Activated T-cell treated with anti-CD3 and anti-CD28 coated beads, Interleukin-2, amount 50 U/mL, for 4 hours (primary cell): ENCODE data around the gene KRTAP2-4. TPM values are rescaled to one million over a fixed set of nuclear protein-coding genes. Genes with fewer than 3 reads are reported as not detected.
"Not testable (repeated sequence)": the region's sequence is repeated elsewhere in the genome, so short reads cannot be mapped to it uniquely, and the experiment has no call there.

Experiments
- ATAC-seq, 2 donors: fragments of 200-7000 bp; cut with Tn5 transposase; one replicate each; pipeline ENCODE4 v1.10.0; 2021
- DNase-seq: peaks from one replicate; pipeline ENCODE4 v3.0.0-alpha.2; 2020
- H3K27me3 Mint-ChIP-seq: one replicate; pipeline ENCODE4 v1.8.0; 2021; ENCODE audit warnings: low read depth, mixed read lengths
- H3K36me3 Mint-ChIP-seq: one replicate; pipeline ENCODE4 v1.8.0; 2022; ENCODE audit warnings: mixed read lengths; ENCODE audit not compliant: insufficient read depth
- H3K4me1 Mint-ChIP-seq: one replicate; pipeline ENCODE4 v1.8.0; 2021; ENCODE audit warnings: low read depth, mixed read lengths
- H3K4me3 Mint-ChIP-seq: one replicate; pipeline ENCODE4 v1.8.0; 2021; ENCODE audit warnings: mild to moderate bottlenecking, moderate library complexity, mixed read lengths
- H3K9me3 Mint-ChIP-seq: one replicate; pipeline ENCODE4 v1.8.0; 2021; ENCODE audit warnings: mixed read lengths
- total RNA-seq, 3 donors: library from RNA; stranded (reverse); gene quantifications; one replicate each; pipeline ENCODE4 v1.2.1, GENCODE V29; 2021

The KRTAP2-4 gene
- total RNA-seq, 3 donors from 2014 or later, result not detected

- H3K36me3 Mint-ChIP-seq, H3K4me3 Mint-ChIP-seq, ATAC-seq, H3K9me3 Mint-ChIP-seq, H3K4me1 Mint-ChIP-seq, DNase-seq: not testable (repeated sequence)
- peaks cover 32% of the 10 kb centered on the region for H3K27me3 Mint-ChIP-seq
Observed at GRCh38 chr17:41059276-41060051, 6.2 kb downstream of the KRTAP2-4 start.

DNA sequence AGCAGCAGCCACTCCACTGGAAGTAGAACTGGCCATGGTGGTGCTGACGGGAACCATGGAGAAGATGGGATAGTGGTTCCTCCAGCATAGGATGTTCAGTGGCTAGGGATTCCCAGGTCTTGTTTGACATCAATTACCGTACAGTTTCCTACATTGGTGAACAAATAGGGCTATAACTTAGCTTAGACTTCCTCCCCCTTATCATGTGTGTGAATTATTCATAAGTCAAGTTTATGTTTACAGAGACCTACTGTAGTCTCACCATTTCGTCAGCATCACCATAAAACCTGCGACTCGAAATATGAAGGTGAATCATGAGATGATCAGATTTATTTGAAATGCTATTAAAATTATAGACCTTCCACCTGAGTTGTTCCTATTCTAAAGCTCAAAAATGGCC is 6.9 kb downstream of the KRTAP2-4 start:
- Mint-ChIP-seq H3K9me3 (peaks cover 7% of the 10 kb centered on the region), H3K4me1 (no peaks in the 10 kb centered on the region), H3K27me3 (peaks cover 32% of the 10 kb centered on the region), H3K4me3 (no peak overlapping the region), H3K36me3 (no peaks in the 10 kb centered on the region)
- ATAC-seq, result no peak
- DNase-seq, result no peak

- no peak for DNase-seq
- Mint-ChIP-seq H3K36me3 (no peaks in the 10 kb centered on the region), H3K27me3 (peaks cover 32% of the 10 kb centered on the region), H3K4me1 (no peaks in the 10 kb centered on the region), H3K4me3 (no peak overlapping the region), H3K9me3 (peaks cover 7% of the 10 kb centered on the region)
- ATAC-seq, result no peak
Observed at GRCh38 chr17:41057547-41057946, 8.1 kb downstream of the KRTAP2-4 start.

- H3K36me3 Mint-ChIP-seq, H3K9me3 Mint-ChIP-seq, H3K4me3 Mint-ChIP-seq, H3K4me1 Mint-ChIP-seq, ATAC-seq, DNase-seq: not testable (repeated sequence)
- H3K27me3 Mint-ChIP-seq, result peaks cover 30% of the 10 kb centered on the region
Observed at GRCh38 chr17:41055130-41055529, 10.5 kb downstream of the KRTAP2-4 start, which contains the start of gene KRTAP2-2. Gene KRTAP2-2 (minus strand): TSS chr17:41055230. CDS start chr17:41055211, 19 bp downstream.

DNA sequence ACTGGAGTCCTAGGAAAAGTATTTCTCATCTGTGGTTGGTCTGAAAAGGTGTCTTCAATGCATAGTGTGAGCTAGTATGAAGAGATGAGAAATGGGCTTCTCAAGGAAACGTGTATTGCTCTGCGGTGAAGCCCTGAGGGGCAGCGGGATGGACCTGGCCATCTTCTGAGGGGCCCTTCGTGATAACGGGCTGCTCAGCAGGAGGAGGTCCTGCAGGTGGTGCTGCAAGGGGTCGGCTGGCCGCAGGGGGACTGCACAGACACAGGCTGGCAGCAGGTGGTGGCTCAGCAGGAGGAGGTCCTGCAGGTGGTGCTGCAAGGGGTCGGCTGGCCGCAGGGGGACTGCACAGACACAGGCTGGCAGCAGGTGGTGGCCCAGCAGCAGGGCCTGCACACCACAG is 11.1 kb downstream of the KRTAP2-4 start:
- ATAC-seq, H3K4me3 Mint-ChIP-seq, DNase-seq, H3K4me1 Mint-ChIP-seq, H3K9me3 Mint-ChIP-seq, H3K36me3 Mint-ChIP-seq: not testable (repeated sequence)
- H3K27me3 Mint-ChIP-seq, result peaks cover 27% of the 10 kb centered on the region

DNA sequence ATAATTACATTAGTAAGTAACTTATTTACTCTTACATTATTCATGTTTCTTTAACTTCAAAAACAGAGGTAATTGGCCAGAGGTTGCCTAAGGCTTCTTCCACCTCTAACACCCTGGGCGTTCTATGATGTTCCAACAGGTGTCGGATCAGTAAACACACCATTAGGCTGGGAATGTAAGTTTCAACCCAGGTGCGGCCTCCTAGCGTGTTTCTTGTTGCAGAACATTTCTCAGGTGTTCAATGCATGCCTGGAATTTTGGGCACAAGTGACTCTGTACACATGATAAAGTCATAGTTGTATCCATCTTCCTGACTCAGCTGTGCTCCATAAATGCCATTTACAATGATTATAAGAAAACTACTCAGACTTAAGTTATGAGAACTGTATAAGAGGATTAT is 11.7 kb downstream of the KRTAP2-4 start:
- no peaks in the 10 kb centered on the region for H3K36me3 Mint-ChIP-seq
- ATAC-seq (no peak), DNase-seq (no peak)
- H3K27me3 Mint-ChIP-seq, result peaks cover 24% of the 10 kb centered on the region
- peaks cover 7% of the 10 kb centered on the region for H3K9me3 Mint-ChIP-seq
- no peak overlapping the region for H3K4me3 Mint-ChIP-seq
- H3K4me1 Mint-ChIP-seq, result no peaks in the 10 kb centered on the region

DNA sequence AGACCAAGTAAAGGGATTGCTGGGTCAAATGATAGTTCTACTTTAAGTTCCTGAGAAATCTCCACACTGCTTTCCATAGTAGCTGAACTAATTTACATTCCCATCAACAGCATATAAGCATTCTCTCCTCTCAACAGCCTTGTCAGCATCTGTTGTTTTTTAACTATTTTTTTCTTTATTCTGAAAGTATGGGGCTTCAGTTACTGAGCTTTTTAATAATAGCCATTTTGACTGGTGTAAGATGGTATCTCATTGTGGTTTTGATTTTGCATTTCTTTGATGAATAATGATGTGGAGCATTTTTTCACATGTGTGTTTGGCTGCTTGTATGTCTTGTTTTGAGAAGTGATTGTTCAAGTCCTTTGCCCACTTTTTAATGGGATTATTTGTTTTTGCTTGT is 13.1 kb downstream of the KRTAP2-4 start:
- ATAC-seq, result no peak
- H3K36me3 Mint-ChIP-seq, result no peaks in the 10 kb centered on the region
- H3K27me3 Mint-ChIP-seq, result peaks cover 19% of the 10 kb centered on the region
- no peaks in the 10 kb centered on the region for H3K4me1 Mint-ChIP-seq
- no peak for DNase-seq
- H3K9me3 Mint-ChIP-seq, result peaks cover 5% of the 10 kb centered on the region
- no peak overlapping the region for H3K4me3 Mint-ChIP-seq

- DNase-seq, result no peak
- Mint-ChIP-seq H3K4me3 (no peak overlapping the region), H3K9me3 (no peaks in the 10 kb centered on the region), H3K4me1 (no peaks in the 10 kb centered on the region), H3K36me3 (no peaks in the 10 kb centered on the region), H3K27me3 (peaks cover 14% of the 10 kb centered on the region)
- ATAC-seq, result no peak
Observed at GRCh38 chr17:41049110-41049509, 16.6 kb downstream of the KRTAP2-4 start.

DNA sequence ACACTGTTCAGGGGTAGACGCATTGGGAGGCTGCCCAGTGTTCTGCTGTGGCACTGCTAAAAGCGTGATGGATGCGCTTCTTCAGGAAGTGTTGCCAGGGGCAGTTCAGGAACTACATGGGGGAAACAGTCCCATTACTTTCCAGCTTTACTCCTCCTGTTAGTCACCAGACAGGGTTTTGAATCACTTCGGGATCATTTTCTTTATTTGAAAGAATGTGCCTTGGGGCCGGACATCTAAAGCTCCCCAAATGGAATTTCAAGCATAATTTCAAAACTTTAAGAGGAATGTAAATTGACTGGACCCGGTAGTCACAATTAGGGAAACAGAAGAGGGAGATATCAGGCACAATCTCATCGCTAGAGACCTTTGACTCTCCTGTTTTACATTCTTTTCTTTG is 17.2 kb downstream of the KRTAP2-4 start:
- DNase-seq (no peak), ATAC-seq (no peak)
- Mint-ChIP-seq H3K4me3 (no peak overlapping the region), H3K27me3 (peaks cover 18% of the 10 kb centered on the region), H3K4me1 (no peaks in the 10 kb centered on the region), H3K36me3 (no peaks in the 10 kb centered on the region), H3K9me3 (peaks cover 3% of the 10 kb centered on the region)

GRCh38 chr17:41046735-41047465 is 18.8 kb downstream of the KRTAP2-4 start, which contains the start of gene KRTAP2-1:
Gene KRTAP2-1 (minus strand): TSS chr17:41047316. CDS start chr17:41047267, 49 bp downstream.
- not testable (repeated sequence) for ATAC-seq

DNA sequence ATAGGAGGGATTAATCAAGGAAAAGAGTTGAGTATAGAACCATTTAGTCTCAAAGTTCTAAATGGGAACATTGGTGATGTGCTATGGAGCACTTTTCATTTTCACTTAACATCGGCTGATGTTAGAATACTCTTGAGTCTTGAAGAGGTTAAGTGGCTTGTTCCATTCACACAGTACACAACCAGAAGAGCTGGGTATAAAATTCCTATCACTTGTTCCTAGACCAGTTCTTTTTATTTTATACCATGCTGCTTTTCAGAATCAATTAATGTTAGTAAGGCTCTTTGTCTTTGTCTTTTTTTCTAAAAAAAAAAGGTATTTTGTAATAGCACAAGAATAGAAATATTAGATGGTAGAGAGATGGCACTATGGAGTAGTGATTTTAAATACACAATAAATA is 22.7 kb downstream of the KRTAP2-4 start:
- ATAC-seq, result no peak

More at GRCh38 chr17:41046735-41047465, 18.8 kb downstream of the KRTAP2-4 start, which contains the start of gene KRTAP2-1:
- H3K4me1 Mint-ChIP-seq, H3K4me3 Mint-ChIP-seq, H3K36me3 Mint-ChIP-seq, DNase-seq, H3K9me3 Mint-ChIP-seq: not testable (repeated sequence)
- peaks cover 18% of the 10 kb centered on the region for H3K27me3 Mint-ChIP-seq

DNA sequence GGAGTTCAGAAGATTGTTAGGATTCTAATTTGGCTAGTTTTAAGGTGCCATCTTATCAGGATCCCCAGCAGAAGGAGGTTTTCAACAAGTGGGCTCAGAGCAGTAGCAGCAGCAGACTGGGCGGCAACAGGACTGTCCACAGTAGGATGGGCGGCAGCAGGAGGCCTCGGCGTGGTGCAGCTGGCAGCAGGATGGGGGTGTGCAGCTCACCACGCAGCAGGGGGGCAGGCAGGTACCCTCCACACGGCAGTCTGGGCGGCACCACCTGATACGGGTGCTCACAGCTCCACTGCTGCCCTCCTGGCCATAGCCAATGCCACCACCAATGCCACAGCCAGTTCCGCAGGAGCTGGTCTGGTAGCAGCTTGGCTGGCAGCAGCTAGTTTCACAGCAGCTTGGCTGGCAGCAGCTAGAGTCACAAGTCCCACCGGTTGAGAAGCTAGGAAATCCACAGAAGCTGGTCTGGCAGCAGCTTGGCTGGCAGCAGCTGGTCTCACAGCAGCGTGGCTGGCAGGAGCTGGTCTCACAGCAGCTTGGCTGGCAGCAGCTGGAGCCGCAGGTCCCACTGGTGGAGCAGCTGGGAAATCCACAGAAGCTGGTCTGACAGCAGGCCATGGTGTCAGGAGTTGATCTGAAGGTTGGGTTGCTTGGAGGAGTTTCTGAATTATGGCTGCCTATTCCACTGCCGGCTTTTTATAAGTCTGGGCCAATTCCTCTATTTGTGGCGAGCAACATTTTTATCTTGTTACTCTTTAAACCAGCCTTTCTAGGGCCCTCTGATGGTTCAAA is 24.7 kb downstream of the KRTAP2-4 start, which contains the start of gene KRTAP1-1:
Gene KRTAP1-1, minus strand, starts transcription at position 668 of the 789 bp plus-strand sequence. Its CDS starts 53 bp downstream, at position 615.
- not testable (repeated sequence) for H3K36me3 Mint-ChIP-seq, DNase-seq, H3K9me3 Mint-ChIP-seq, H3K4me3 Mint-ChIP-seq, ATAC-seq, H3K4me1 Mint-ChIP-seq
- H3K27me3 Mint-ChIP-seq, result peaks cover 20% of the 10 kb centered on the region

More for the DNA sequence above, 22.7 kb downstream of the KRTAP2-4 start:
- no peaks in the 10 kb centered on the region for H3K4me1 Mint-ChIP-seq
- DNase-seq, result no peak
- peaks cover 20% of the 10 kb centered on the region for H3K27me3 Mint-ChIP-seq
- peaks cover 6% of the 10 kb centered on the region for H3K9me3 Mint-ChIP-seq
- H3K36me3 Mint-ChIP-seq, result no peaks in the 10 kb centered on the region
- no peak overlapping the region for H3K4me3 Mint-ChIP-seq

DNA sequence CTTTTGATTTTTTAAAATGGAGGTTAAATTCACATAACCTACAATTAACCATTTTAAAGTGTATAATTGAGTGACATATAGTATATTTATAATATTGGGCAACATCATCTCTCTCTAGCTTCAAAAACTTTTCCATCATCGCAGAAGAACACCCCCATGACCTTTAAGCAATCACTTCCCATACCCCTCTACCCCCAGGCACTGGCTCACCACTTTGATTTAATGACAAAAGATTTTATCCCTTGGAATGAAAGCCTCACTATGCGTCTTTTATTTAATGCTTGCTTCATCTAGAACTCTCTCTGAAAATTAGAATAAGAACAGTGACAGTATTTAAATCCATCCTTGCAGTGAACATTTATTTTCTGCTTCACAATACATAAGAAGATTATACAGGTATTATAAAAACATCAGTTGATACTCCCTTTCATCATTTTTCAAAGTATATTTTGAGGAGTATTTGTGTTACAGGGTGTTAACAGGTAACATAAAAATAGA is 27.8 kb downstream of the KRTAP2-4 start:
- DNase-seq (no peak), ATAC-seq (no peak)
- H3K9me3 Mint-ChIP-seq, result no peaks in the 10 kb centered on the region
- no peaks in the 10 kb centered on the region for H3K4me1 Mint-ChIP-seq
- peaks cover 19% of the 10 kb centered on the region for H3K27me3 Mint-ChIP-seq
- H3K4me3 Mint-ChIP-seq, result no peak overlapping the region
- H3K36me3 Mint-ChIP-seq, result no peaks in the 10 kb centered on the region
